SK-N-SH (cell line): ENCODE data around the gene FAM43B.

ENCODE experiments used
- CTCF ChIP-seq: fragments of 200-600 bp; sonication (generic); IDR thresholded peaks from 2 replicates; pipeline ENCODE4 v1.6.1; 2017; ENCODE audit warnings: antibody characterized with exemption, mild to moderate bottlenecking, moderate library complexity
- POLR2AphosphoS5 ChIP-seq: IDR thresholded peaks from 2 replicates; pipeline ENCODE4 v1.6.1; 2012; ENCODE audit warnings: low read depth, low read length
- TEAD4 ChIP-seq: IDR thresholded peaks from 2 replicates; pipeline ENCODE4 v1.4.0; 2012; ENCODE audit warnings: mild to moderate bottlenecking, borderline replicate concordance; ENCODE audit not compliant: insufficient read depth

DNA sequence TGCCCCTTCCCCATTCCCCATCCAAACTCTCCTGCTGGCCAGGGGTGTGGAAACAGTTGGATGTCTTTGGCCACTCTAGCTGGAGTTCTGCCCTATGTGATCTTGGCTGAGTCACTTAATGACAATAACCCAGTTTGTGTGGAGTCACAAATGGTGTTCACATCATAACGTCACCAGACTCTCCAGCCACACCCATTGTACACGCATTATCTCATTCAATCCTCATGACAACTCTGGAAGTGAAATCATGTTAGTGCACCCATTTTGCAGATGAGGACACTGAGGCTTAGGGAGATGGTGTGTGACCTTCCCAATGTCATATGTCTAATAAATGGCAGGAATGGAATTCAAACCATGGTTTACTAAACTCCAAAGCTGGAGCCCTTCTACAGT is 35.3 kb downstream of the FAM43B start:
- TF ChIP-seq CTCF (no peak), TEAD4 (no peak), POLR2AphosphoS5 (no peak)
